PC-3 (cell line): ENCODE measurements around the gene CP.

ENCODE experiments used
- CTCF ChIP-seq: fragments of 300-600 bp; sonication (generic); conservative IDR thresholded peaks from 2 replicates; pipeline ENCODE4 v1.5.1; 2017; ENCODE audit warnings: antibody characterized with exemption, low read depth, mild to moderate bottlenecking, low read length
- EZH2 ChIP-seq: fragments of 300-600 bp; sonication (generic); IDR thresholded peaks from one replicate; pipeline ENCODE4 v1.6.1; 2017; ENCODE audit warnings: antibody characterized with exemption, mild to moderate bottlenecking, low read length; ENCODE audit not compliant: unreplicated experiment
- EZH2phosphoT487 ChIP-seq: fragments of 300-600 bp; sonication (generic); IDR thresholded peaks from 2 replicates; pipeline ENCODE4 v1.6.1; 2018; ENCODE audit warnings: mild to moderate bottlenecking, antibody characterized with exemption, low read length, borderline replicate concordance

- TF ChIP-seq CTCF (no peak), EZH2phosphoT487 (no peak), EZH2 (no peak)
Measured at GRCh38 chr3:149267565-149267964, 45.9 kb upstream of the CP start.
